Colon (tissue), 2 donors: ENCODE results near the gene HDAC10.

Experiments used
- FAIRE-seq: peaks from 2 replicates; lab custom pipeline; 2012; peaks lifted over from hg19 to GRCh38; lab: Jason Lieb, UNC
- donor health status: control.
- donor health status: control.

Gene HDAC10

DNA sequence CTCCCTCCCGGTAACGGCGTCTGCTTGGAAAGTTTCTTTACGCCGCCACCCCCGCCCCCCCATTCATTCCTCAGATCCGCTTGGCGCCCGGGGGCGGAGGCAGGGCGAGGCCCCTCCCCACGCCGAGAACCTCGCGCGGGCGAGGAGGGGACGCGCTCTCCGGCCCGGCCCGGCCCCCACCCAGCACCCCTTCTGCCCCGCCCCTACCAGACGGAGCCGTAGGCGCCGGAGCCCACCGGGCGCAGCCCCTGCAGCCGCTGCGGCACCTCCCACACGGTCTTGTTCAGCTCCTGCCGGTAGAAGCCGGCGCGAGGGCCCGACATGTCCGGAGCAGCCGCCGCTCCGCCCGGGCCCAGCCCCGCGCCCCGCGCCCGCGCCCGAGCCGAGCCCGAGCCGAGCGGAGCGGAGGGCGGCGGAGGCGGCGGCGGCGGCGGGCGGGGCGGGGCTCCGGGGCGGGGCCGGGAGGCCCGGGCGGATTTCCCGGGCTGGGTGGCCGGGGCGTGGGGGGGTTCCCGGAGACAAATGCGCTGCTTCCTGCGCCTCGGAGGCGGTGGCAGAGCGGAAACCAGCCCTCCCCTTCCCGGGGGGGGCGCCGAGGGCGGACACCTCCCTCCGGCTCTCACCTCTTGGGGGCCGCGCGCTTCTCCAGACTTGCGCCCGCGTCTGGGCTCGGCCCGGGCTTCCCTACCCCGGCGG is 19.1 kb upstream of the HDAC10 start, which contains the start of gene MAPK11:
TSS of gene MAPK11 (minus strand) at position 411 of the 696 bp plus-strand sequence. CDS start at position 323, 88 bp downstream.
- no peak for FAIRE-seq

DNA sequence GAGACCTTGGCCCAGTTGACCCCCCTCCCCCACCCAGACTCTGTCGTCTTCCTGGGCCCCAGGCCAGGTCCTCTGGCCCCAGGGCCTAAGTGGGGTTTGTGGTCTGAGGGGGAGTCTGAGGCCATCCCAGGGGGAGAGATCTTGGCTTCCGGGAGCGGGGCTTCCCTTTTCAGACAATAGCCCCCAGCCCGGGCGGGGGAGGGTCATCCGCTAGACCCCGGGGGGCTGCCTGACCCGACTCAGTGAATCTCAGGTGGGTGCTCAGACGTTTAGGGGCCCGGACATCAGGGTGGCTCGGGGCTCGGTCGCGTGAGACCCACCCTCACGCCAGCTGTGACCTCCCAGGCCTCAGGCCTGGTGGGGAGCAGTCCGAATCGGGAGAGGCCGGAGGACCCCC is 18.5 kb upstream of the HDAC10 start:
- no peak for FAIRE-seq

DNA sequence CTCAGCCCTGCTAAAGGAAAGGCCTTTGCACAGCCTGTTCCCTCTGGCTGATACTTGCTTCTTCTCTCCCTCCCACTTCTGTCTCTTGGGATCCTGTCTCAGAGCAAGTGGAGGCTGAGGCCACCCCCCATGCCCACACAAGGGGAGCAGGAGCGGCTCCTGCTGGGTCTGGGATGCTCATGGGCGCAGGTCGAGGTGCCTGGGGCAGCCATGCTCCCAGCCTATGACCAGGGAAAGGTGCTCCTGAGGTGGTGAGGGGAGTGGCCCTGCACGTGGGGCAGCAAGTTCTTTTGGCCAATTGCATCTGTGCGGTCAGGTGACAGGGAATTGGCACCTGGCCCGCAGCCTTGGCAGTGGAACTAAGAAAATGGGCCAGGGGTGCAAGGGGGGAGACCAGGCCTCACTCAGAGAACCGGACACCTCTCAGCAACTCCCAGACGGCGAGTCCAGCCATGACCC is 17.6 kb upstream of the HDAC10 start:
- FAIRE-seq: no peak

DNA sequence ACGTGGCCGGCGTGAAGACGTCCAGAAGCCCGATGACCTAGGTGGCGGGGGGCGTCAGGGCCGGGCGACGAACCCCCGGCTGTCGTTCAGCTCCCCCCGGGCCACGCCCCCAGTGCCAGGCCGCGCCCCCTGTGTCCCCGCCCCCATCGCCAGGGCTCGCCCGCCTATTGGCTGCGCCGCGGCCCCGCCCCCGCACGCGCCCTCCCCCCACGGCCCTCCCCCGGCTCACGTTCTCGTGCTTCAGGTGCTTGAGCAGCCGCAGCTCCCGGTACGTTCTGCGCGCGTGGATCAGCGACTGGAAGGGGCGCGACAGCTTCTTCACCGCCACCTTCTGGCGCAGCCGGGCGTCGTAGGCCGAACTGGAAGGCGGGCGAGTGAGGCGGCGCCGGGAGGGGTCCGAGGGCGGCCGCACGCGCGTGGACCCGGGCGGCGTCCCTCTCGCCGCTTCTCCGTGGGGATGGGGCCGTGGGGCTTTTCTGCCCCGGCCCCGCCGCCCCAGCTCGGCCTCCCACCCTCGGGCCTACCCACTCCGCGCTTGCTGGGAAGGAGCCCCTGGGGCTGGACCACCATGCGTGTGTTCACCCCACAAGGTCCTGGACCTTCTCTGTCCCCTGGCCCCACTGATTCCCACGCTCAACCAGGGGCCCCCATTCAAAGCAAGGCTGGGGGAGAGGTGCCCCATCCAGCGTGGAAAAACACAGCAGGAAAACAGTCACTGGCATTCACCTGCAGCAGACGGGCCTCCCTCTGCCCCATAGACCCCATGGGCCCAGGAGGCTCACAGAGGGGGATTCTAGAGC is 16.7 kb upstream of the HDAC10 start:
- no peak for FAIRE-seq

DNA sequence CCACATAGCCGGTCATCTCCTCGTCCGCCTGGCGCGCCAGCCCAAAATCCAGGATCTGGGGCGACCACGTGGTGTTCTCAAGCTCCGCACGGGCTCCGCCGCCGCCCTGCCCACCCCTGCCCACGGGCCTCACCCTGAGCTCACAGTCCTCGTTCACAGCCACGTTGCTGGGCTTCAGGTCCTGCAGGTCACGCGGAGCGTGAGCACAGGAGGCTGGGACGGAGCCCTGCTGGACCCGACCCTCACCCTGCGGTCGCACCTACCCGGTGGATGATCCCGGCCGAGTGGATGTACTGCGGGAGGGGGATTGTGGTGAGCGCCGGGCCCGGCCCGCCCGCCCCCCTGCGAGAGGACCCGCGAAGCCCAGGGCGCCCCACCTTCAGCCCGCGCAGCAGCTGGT is 15.9 kb upstream of the HDAC10 start:
- FAIRE-seq: no peak

DNA sequence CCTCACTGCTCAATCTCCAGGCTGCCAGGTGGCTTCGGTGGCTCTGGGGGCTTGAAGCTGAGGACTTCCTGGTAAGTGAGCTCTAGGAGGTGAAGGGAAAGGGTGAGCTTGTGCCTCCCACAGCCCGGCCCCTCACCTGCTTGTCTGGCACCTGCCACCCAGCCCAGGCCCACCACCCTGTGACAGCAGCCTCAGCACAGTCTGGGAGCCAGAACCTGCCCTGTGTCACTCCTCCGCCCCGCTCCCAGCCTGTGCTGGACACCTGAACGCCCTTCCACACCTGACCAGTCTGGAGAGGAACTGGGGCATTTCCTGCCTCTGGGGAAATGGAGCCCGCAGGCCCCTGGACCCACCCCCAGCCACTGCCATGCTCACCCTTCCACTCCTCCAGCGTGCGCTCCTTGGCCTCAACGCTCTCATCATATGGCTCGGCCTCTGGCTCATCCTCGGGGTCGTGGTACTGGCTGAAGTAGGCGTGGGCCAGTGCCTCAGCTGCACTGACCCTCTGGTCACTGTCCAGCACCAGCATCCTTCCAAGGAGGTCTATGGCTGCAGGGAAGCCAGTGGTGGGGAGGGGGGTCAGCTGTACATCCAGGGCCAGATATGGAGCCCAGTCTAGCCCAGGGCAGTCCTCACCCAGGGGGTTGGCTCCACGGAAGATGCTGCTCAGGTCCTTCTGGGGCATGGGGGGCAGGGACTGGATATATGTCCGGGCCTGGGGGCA is 14.0 kb upstream of the HDAC10 start:
- FAIRE-seq: no peak

DNA sequence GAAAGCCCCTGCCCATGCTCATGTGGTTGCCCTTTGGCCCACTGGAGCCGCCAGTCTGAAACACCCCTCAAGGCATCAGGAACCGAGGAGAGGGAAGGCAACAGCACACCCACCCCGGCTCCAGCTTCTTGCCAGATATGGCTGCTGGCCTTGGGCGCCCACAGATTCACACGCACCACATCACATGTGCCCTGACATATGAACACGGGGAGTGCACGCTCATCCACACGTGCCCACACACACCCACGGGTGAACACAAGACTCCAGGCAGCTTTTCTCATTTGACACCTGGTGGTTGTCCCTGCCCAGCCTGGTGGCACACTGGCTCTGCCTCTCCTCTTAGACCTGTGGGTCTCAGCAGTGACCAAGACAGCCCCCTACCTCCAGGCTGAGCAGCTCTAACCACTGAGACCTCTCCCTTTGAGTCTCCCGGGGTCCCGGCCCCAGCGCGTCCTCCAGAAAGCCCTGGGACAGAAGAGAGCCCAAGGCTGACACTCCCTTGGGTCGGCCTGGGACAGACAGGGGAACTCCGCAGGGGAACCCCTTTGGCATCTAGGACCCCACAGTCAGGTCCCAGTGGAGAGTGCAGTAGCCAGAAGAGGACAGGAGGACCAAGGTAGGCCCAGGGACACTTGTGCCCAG is 13.2 kb upstream of the HDAC10 start:
- FAIRE-seq: no peak

DNA sequence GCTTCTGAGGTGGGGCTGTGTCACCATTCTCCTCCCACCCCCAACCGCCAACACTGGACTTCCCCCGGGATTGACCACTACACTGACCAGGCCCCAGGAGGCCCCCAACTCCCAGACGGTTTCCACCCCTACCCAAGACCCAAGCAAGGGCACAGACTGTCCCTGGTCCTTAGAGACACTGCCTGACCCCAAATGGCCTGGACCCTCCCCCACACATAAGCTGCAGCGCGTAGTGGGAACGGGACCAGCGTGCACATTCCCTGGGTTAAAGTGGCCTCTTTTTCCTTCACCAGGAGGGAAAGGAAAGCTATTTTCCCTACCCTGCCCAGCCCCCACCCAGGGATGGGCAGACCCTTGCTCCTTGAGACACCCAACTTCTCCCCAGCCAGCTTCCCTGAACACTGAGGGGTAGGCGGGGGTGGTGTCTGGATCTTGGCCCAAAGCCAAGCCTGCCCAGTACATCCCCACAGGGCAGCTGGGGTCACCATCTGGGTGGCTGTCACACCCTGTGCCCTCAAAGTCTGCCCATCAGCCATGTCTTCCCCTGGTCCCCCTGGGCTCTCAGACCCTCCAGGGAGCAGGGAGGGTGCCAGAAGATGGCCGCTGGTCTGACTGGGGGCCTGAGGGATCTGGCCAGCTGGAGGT is 12.0 kb upstream of the HDAC10 start:
- FAIRE-seq: no peak

DNA sequence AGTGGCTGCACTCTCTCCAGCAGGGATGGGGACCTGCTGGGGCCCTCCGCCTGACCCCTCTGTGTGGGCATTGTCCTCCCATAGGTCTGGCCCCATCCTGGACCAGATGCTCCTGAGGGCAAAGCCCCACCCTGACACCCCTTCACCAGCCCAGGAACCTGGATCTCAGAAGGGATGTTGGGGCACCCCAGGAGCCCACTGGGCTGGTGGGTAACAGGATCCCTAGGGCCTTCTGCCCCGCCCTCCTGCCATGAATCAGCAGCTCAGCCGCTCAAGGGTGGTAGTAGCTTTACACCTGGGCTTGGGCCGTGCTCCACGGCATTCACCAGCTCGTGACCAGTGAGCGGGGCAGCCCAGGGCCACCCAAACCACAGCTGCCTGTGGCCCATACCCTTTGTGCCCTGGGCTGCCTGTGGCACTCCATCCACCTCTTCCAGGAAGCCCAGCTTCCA is 11.4 kb upstream of the HDAC10 start:
- no peak for FAIRE-seq

DNA sequence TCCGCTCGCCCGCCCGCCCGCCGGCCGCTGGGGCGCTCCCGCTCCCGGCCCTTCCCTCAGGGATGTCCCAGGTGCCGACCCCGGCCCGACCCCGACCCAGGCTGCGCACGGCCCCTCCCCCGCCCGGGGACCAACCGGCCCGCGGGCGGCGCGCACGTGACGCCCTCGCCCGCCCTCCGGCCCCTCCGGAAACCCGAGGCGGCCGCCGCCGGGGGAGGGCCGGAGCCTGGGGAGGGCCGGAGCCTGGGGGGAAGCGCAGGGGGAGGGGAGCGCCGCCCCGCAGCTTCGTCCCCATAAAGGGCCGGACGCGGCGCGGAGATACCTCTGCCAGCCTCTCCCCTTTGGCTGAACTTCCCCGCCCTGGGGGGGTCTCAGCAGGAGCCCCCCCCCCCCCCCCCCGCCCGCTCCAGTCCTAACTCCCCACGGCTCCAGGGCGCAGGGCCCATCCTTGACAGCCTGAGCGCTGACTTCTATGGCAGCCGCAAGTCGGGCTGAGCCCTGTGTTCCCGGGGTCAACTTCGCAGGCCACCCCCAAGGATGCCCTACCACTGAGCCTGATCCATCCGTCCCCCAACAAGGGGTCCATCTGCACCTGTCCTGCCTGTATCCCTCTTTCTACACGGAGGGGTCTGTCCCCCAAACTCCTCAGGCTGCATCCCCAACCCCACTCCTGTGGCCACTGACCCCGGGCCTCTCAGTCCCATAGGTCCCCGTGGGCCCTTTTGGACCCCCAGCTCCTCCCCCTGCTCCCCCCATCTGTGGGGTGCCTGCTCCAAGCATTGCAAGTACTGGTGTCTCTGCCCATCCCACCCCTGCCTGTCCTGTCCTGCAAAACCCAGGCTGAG is 10.8 kb upstream of the HDAC10 start, which contains the start of gene MAPK12:
TSS of gene MAPK12 (minus strand) at position 69 of the 845 bp plus-strand sequence. CDS start 174 bp downstream, outside the sequence.
- FAIRE-seq: no peak

DNA sequence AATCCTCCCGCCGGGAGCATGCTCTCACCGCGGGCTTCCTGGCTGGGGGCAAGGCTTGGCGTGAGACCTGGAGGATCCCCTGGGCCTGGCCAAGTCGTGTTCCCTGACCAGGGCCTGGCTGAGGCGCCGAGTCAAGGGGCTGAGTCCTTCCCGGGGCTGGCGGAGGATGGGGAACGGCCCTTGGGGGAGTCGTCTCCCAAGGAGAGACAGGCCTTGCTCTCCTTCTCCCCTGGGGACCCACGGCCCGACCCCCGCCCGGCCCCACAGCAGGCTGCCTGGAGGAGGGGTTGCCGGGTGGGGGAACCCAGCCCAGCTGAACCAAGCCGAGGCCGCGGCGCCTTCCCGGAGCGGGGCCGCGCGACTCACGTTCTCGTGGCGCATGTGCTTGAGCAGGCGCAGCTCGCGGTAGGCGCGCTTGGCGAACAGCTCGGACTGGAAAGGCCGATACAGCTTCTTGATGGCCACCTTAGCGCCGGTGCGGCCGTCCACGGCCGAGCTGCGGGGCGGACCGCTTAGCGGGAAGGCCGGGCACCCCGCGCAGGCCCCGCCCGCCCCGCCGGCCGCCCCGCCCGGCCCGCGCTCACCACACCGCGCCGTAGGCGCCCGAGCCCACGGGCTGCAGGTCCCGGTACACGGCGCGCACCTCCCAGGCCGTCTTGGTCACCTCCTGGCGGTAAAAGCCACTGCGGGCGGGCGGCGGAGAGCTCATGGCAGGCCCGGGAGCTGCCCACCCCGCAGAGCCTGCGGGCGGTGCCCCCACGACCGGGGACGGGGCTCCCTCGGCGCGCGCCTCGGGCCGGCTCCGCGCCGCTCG is 9.9 kb upstream of the HDAC10 start:
- no peak for FAIRE-seq

DNA sequence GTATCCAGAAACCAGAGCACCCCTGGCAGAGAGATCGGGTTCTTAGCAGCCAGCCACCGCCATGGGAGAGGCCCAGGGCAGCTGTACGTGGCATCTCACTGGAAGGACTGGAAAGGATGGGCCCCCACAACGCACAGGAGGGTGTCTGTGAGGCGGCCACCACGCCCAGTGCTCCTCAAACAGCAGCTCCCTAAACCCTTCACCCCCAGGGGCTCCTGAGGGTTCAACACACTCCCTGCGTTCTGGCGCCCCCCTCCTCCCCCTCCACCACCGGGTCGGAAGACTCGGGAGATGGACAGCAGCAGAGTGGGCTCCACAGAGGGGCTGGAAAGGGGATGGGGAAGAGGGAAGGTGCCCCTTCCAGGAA is 9.4 kb upstream of the HDAC10 start:
- FAIRE-seq: no peak

DNA sequence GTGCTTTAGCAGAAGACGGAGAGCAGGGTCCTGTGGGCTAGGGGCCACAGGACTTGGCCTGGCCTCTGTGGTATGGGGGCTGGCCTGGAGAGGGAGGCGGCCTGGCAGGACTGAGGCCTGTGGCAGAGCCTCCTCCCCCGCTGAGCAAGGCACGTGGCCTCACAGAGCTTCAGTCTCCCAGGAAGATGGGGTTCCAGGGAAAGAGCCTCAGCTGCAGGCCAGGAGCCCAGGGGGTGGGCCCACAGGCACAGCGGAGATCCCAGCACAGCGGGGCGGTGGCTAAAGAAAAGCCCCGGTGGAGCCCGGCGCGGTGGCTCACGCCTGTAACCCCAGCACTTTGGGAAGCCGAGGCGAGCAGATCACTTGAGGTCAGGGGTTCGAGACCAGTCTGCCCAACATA is 8.2 kb upstream of the HDAC10 start:
- FAIRE-seq: no peak

DNA sequence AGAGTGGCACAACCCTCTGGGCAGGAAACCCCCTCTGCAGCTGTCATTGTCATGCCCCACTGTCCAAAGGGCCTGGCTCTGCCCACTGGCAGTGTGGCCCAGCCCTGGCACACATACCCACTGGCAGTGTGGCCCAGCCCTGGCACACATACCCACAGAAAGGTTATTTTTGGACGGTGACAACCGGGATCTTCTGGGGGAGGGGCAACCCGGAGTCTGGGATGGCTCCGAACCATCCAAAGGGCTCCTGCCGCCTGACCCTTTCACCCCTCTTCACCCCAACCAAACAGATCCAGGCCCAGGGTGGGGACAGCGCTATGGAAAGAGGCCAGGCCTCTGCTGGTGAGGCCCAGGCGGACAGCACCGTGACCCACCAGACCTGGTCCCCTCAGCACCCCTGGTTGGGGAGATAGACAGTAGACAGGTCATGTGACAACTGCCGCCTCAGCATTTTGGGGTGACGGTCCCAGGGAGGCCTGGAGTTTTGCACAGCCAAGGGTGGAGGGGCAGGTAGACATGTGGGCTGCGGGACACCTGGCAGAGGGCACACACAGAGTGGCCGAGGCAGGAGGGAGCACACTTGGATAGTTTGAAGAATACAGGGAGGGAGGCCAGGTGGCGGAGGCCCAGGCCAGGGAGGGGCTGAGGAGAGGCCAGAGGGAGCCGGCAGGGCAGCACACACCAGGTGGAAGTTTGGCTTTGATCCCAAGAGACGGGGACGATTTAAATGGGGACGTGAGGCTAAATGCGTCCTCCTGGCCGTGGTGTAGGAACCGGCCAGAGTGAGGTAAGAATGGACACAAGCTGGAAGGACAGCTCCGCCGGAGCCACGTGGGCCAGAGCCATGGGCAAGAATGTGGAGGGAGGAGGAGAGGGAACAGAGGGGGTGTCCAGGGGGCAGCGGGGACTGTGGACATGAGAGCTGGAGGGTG is 7.6 kb upstream of the HDAC10 start:
- FAIRE-seq: no peak

DNA sequence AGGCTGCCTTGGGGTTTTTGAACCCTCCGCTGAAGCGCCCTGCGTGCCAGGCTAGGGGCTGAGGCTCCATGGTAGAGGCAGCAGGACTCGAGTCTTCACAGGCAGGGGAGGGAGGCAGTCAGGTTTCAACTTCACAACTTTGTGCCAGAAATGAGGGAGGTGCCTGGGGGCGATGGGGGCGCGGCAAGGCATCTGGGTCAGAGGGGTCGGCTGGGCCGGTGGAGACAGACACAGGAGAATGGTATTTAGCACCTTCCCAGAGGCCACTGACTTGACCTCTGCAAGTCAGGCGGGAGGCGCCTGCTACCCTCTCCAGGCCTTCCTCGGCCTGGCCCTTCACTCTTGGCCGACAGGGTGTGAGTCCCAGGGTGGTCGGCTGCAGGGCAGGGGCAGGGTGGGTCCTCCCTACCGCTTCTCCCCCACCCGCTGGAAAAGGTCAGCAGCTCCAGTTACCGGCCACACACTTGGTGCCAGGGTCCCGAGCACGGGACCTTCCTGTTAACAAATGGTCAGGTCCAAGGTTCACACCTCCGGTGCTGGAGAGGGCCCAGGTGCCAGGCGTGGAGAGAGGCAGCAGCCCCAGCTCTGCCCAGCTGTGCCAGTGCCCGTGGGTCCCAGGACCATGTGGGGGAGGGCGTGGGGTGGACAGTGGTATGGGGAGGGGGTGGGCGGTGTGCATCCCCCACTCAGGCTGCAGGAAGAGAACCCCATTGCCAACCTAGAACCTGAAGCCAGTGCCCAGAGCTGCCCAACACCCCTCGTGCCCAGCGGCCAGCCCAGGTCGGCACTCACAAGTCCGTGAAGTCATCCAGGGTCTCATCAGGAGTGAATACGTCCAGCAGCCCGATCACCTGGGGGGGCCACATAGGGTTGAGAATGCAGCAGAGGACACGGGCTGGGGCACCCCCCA is 6.6 kb upstream of the HDAC10 start:
- FAIRE-seq: no peak

DNA sequence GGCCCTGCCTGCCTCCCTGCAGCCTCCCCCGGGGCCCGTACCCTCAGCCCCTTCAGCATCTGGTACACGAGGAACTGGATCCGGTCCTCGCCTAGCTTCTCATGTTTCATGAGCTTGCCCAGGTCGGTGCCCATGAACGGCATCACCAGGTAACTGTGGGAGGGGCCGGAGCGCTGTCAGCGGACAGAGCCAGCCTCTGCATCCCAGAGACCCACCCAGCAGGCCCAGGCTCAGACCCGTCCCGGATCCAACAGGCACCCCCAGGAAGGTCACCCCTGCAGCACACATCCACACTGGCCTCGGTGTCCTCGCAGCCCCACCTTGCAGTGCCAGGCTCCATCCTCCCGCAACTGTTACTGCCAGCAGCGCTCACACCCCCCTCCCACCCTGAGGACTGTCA is 6.0 kb upstream of the HDAC10 start:
- no peak for FAIRE-seq

DNA sequence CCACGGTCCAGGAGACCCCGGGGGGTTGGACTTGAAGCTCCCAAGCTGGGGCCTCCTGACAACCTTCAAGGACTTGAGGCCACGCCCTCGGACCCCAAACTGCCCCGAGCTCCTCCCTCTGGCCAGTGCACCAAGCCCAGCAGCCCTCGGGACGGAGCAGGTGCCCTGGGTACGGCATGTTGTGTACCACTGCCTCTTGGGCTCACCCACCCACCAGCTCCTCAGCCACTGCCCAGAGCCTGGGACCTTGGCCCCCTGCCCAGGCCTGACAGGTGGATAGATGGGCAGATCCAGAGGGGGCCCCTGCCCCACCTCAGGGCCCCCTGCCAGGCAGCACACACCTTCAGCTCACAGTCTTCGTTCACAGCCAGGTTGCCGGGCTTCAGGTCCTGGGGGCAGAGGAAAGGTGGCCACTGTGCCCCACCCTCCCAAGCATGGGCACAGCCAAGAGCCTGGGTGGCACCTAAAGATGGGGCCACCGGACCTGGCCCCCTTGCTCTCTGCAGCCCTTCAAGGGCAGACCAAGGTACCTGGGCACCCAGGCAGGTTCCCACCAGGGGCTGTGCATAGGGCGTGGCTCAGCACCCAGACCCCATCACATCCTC is 5.3 kb upstream of the HDAC10 start:
- FAIRE-seq: no peak
